Mucosa of gallbladder (tissue), 1 donor: ENCODE measurements around the gene WDR70. TPM values are rescaled to one million over a fixed set of nuclear protein-coding genes. Genes with fewer than 3 reads are reported as not detected.
"Not testable (repeated sequence)": the region's sequence is repeated elsewhere in the genome, so short reads cannot be mapped to it uniquely, and the experiment has no call there.

Experiments used
- DNase-seq: peaks from one replicate; pipeline ENCODE4 v3.0.0-alpha.2; 2020; ENCODE audit warnings: low spot score
- total RNA-seq: library from RNA; stranded (reverse); gene quantifications from one replicate; pipeline ENCODE4 v1.2.1, GENCODE V29; 2021
- donor health status: DM: no; HTN: no; CAD: no.

Gene WDR70
- total RNA-seq, 1 donor from 2014 or later: 26.7 TPM

- DNase-seq: no peak
Measured at GRCh38 chr5:37570597-37570996, 191.5 kb downstream of the WDR70 start.

DNA sequence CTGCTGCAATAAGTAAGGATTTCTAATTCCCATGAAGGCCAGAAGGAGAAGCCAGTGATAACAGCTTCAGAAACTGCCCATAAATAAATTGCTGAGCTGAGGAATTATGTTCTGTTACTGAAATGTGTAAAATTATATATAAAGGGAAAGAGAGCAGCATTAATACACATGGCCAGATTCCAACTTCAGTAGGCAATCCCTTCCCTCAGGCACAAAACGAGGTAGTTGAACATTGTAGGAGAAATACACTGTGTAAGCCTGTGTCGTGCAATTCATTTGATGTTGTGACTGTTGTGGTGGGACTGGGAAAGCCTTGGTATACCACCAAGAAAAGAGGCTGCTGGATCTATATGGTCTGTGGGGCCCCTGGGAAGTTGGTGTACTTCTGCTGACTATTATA lies 192.9 kb downstream of the WDR70 start:
- DNase-seq: no peak

DNA sequence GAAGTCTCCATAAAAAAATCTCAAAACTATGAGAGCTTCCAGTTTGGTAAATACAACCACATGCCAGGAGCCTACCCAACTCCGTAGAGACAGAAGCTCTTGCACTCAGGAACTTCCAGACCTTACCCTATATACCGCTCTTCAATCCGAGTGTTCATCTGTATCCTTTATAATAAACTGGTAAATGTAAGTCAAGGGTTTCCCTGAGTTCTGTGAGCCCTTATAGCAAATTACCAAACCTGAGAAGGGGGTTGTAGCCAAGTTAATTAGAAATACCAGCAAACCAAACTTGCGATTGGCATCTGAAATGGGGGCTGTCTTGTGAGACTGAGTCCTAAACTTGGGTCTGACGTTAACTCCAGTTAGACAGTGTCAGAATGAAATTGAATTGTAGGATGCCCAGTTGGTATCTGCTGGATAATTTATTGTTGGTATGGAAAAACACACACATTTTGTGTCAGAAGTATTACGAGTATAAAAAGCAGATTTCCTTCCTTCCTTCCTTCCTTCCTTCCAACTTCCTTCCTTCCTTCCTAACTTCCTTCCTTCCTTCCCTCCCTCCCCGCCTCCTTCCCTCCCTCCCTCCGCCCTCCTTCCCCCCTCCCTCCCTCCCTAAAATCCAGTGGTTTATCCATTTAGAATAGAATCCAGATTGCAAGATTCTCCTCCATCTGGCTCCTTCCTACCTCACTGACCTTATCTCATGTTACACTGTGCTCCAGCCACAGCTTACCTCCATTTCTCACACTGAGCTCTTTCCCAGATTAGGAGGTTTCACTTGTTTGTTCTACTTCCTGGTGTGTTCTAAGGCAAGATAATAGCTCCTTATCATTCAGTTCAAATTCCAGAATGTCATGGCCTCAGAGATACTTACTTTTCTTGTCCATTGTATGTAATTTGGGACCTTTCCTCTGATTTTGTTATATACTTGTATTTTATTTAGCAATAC lies 196.7 kb downstream of the WDR70 start:
- DNase-seq: no peak

DNA sequence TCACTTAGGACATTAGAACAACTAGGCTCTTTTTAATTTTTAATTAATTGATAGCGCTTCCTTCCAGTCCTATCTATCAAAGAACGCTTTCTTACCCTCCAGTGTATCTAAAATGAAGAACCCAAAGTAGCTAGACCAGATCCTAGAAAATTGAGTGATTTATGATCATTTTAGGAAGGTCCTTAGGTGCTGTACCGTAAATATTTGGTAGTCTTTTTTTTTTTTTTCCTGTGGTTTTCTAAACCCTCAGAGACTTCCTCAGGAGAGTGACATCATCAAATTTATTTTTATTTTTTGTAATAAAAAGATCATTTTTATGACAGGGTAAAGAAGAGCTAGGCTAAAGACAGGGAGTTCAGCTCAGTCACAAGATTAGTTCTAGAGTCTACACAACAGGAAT lies 197.4 kb downstream of the WDR70 start:
- no peak for DNase-seq

- no peak for DNase-seq
Measured at GRCh38 chr5:37578176-37578575, 199.1 kb downstream of the WDR70 start.

GRCh38 chr5:37580106-37580505 lies 201.0 kb downstream of the WDR70 start:
- no peak for DNase-seq

GRCh38 chr5:37582202-37582601 lies 203.1 kb downstream of the WDR70 start:
- no peak for DNase-seq

GRCh38 chr5:37593292-37593691 lies 214.2 kb downstream of the WDR70 start:
- DNase-seq: not testable (repeated sequence)

DNA sequence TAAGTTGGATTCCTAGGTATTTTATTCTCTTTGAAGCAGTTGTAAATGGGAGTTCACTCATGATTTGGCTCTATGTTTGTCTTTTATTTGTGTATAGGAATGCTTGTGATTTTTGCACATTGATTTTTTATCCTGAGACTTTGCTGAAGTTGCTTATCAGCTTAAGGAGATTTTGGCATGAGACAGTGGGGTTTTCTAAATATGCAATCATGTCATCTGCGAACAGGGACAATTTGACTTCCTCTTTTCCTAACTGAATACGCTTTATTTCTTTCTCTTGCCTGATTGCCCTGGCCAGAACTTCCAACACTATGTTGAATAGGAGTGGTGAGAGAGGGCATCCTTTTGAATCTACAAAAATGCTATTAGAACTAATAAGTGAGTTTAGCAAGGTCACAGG lies 215.7 kb downstream of the WDR70 start:
- DNase-seq: not testable (repeated sequence)

DNA sequence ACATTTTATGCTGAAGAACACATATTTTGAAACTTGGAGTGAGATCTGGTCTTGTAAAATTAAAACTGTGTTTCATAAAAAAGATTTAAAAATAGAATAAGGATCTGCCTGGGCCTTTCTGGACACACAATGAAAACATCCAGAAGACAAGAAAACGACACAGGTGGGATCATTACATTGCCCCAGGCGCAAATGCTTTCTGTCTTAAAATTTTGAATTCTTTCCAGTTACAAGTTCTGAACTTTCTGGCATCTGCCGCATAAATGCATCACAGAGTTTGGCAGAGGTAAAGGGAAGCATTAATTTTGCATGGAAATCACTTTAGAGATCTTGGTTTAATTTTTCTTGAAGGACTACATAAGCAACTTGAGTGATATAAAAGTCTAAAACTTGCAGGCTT lies 219.6 kb downstream of the WDR70 start:
- no peak for DNase-seq

DNA sequence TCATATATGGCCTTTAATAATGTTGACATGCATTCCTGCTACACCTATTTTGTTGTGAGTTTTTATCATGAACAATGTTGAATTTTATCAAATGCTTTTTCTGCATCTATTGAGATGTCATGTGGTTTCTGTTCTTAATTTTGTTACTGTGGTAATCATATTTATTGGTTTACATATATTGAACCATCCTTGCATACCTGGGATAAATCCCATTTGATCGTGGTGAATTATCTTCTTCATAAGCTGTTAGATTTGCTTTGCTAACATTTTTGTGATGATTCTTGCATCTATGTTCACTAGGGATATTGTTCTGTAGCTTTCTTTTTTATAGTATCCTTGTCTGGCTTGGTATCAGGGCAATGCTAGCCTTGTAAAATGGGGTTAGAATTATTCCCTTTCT lies 222.0 kb downstream of the WDR70 start:
- no peak for DNase-seq

DNA sequence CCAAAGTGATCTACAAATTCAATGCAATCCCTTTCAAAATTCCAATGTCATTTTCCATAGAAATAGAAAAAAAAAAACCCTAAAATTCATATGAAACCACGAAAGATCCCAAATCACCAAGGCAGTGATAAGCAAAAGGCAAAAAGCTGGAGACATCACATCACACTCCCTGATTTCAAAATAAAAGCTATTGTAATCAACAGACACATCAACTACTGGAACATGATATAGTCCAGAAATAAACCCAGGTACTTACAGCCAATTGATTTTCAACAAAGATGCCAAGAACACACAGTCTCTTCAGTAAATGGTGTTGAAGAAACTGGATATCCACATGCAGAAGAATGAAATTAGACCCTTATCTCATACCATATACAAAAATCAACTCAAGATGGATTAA lies 224.0 kb downstream of the WDR70 start:
- DNase-seq: no peak

DNA sequence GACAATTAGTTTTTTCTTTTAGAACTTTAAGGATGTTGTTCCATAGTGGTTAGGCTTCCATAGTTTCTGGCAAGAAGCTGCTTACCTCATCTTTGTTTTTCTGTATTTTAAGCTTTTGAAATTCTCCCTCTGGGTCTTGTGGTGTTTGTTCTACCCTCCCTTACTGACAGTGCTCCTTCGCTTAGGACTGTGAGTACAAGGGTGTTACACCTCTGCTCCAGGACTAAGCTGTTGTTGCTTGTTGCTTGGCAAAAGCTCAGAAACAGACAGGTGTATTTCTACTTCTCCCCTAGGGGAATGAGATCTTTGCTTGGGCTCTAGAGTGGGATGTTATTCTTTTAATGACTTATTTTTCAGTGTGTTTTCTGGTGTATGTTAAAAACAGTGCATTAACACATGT lies 225.2 kb downstream of the WDR70 start:
- DNase-seq: no peak

DNA sequence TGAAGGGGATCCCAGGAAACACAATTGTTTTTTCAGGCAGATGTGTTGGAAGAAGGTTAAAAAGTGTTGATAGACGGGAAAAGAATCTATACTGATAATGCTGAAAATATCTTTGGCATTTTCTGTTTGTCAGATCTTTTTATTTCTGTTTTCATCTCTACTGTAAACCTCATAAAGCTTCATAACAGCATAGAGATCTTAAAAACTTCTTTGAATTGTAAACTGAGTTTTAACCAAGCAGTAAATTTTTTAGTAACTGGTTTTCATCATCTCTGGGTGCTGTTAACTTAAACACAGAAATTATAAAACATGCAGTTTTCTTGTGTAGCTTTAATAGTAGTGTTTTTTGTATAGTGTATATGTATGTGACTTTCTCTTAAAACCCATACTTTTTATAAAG lies 227.0 kb downstream of the WDR70 start:
- no peak for DNase-seq

DNA sequence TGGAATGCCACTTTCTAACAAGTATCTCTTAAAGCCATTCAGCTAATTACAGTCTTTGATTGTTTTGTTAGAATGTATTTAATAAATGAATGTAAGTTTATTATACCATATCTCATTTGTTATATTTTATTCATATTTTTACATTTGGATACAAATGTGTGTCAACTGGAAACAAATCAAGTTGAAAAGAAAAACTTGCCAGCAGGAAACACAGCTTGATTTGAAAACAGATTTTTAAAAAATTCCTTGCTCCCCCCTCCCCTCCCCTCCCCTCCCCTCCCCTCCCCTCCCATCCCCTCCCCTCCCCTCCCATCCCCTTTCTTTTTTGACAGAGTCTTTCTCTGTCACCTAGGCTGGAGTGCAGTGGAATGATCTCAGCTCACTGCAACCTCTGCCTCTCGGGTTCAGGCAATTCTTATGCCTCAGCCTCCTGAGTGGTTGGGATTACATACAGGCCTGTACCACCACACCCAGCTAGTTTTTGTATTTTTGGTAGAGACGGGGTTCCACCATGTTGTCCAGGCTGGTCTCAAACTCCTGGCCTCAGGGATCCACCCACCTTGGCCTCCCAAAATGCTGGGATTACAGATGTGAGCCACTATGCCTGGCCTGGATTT lies 227.6 kb downstream of the WDR70 start:
- DNase-seq: no peak

DNA sequence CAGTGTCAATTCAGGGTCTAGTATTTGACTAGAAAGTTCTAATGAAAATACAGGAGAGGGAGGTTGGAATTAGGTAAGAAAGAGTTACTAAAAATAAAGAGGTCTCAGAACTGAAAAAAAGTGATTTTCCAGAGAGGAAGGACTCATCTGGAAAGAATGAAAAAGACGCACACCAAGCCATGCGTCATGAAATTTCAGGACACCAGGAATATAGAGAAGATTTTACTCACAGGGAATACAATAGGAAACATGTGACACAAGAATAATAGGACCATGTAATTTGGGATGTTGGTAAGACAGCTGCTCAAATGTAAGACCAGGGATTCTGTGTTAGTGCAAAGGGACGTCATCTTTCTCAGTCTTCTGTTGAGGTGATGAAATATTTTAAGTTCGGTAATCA lies 236.1 kb downstream of the WDR70 start:
- no peak for DNase-seq

DNA sequence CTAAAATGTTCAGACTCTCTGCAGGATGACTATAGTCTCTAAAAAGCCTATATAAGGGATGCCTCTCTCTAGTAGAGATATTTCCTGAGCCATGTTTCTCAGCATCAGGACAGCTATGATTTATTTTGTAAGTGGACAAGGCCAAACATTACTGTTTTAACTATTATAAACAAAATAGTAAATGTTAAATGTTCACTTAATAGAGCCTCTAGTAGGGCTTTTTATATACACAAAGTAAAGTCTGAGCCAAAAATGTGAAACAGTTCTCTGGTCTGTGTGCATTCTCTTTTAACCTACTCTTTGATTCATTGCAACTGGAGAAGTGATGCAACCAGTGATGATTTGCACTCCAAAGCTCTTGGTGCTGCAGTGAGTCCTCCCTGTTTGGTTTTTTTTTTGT lies 240.2 kb downstream of the WDR70 start:
- DNase-seq: no peak

DNA sequence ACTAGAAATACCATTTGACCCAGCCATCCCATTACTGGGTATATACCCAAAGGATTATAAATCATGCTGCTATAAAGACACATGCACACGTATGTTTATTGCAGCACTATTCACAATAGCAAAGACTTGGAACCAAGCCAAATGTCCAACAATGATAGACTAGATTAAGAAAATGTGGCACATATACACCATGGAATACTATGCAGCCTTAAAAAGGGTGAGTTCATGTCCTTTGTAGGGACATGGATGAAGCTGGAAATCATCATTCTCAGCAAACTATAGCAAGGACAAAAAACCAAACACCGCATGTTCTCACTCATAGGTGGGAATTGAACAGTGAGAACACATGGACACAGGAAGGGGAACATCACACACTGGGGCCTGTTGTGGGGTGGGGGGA lies 243.2 kb downstream of the WDR70 start:
- not testable (repeated sequence) for DNase-seq

DNA sequence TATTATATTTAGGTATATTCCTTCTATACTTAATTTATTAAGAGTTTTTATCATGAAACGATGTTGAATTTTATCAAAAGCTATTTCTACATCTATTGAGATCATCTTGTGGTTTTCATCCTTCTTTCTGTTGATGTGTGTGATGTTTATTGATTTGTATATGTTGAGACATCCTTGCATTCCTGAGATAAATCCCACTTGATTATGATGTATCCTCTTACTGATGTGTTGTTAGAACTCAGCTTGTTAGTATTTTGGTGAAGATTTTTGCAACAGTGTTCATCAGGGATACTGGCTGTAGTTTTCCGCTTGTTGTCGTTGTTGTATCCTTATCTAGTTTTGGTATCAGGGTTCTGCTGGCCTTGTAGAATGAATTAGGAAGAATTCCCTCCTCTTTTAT lies 247.1 kb downstream of the WDR70 start:
- DNase-seq: no peak

DNA sequence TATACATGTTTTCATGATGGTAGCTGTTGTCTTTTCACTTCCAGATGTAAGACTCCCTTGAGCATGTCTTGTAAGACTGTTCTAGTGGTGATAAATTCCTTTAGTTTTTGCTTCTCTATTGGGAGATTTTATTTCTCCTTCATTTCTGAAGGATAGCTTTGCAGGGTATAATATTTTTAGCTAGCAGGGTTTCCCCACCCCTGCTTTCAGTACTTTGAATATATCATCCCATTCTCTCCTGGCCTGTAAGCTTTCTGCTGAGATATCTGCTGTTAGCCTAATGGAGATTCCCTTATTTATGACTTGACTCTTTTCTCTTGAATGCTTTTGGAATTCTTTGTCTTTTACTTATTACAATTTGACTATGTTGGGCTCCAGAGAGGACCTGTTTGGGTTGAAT lies 249.8 kb downstream of the WDR70 start:
- no peak for DNase-seq

GRCh38 chr5:37631939-37632338 lies 252.8 kb downstream of the WDR70 start:
- no peak for DNase-seq

GRCh38 chr5:37637165-37637845 lies 258.2 kb downstream of the WDR70 start:
- DNase-seq: no peak

GRCh38 chr5:37638897-37639296 lies 259.8 kb downstream of the WDR70 start:
- no peak for DNase-seq
